ENCODE results near the gene KLHDC10.
"Not testable (repeated sequence)": the region's sequence is repeated elsewhere in the genome, so short reads cannot be mapped to it uniquely, and the experiment has no call there.

Gene KLHDC10

DNA sequence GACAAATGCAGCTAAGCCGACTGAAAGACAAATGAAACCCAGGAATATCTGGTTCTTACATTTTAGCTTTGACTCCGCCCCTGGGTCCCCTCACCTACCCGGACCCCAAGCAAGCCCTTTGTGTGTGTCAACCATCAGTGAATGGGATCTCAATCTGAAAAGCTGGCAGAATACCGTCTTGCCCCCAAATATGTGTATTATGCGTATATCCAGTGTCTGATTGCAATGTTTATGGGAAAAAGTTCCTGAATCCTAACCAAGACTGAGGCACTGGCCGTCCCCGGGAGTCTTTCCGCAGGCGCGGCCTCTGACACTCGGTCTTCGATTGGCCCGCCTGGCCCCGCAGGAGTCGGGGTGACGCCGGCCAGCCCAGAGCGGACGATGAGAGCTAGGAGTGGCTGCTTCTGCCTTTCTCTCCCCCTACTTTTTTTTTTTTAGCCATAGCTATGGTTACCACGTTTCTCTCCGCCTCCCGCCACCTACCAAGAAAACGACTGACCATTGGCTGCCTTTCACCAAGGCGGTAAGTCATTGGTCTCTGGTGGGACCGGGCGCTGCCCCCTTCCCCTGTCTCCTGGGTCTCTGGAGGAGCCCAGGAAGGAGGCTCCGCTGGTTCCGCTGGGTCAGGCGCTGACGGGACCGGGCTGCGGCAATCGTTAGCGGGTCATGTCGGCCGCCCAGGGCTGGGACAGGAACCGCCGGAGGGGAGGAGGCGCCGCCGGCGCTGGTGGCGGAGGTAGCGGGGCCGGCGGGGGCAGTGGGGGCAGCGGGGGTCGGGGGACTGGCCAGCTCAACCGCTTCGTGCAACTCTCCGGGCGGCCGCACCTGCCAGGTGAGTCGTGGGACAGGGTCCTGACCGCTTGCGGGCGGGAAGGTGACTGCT, at the start of gene KLHDC10:
Gene KLHDC10, plus strand, starts transcription at position 557 of the 883 bp plus-strand sequence. Its CDS starts 110 bp downstream, at position 667.
- peaks cover 15% of the 10 kb centered on the region for H3K4me1 ChIP-seq (ENCODE audit: control insufficient read depth, low read depth, low read length)
- H3K4me3 ChIP-seq (ENCODE audit: low read length) = peak within 1 kb of the TSS; percentile 85
- H3K27me3 ChIP-seq (ENCODE audit: control insufficient read depth, insufficient read depth, low read length) = no peaks in the 10 kb centered on the region
- H3K9me3 ChIP-seq (ENCODE audit: control insufficient read depth, low read depth, low read length) = no peaks in the 10 kb centered on the region
- H3K36me3 ChIP-seq (ENCODE audit: control insufficient read depth, low read depth, low read length) = no peaks in the 10 kb centered on the region
- peak within 1 kb of the TSS; percentile 42 for H3K9ac ChIP-seq (ENCODE audit: low read length)
- H3K27ac ChIP-seq (ENCODE audit: low read length) = peak within 1 kb of the TSS; percentile 39

DNA sequence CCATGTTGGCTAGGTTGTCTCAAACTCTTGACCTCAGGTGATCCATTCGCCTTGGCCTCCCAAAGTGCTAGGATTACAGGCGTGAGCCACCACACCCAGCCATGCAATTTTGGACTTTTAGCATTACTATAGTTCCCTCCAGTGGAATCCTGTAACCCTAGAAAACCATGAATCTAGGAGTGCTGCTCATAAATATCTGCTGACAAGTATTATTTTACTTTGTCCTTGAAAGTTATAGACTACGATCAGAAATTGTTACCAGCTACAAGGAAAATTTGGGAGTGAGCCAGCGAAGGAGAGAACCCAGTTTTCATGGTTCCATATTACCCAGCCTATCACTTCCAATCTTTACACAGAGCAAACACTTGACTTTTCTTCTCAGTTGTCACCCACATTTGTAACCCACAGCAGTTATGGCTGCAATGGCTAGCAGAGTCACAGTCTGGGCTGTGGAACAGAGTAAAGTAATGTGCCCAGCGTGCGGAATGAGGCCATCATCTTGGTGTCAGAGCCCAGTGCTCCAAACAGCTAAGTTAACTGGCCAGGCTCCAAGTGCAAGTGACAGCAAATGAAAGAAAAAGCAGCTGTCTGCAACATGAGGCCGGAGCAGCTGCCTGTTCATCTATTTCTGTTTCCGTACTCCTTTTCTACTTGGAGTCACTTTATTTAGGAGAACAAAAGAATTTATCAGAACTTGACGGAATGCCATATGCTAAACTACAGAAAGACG, 49.1 kb upstream of the KLHDC10 start:
- Histone ChIP-seq H3K27ac (ENCODE audit: low read length) (no peak overlapping the region), H3K36me3 (ENCODE audit: control insufficient read depth, low read depth, low read length) (peaks cover 71% of the 10 kb centered on the region), H3K27me3 (ENCODE audit: control insufficient read depth, insufficient read depth, low read length) (no peaks in the 10 kb centered on the region), H3K4me1 (ENCODE audit: control insufficient read depth, low read depth, low read length) (no peaks in the 10 kb centered on the region), H3K9ac (ENCODE audit: low read length) (no peak overlapping the region), H3K4me3 (ENCODE audit: low read length) (no peak overlapping the region), H3K9me3 (ENCODE audit: control insufficient read depth, low read depth, low read length) (no peaks in the 10 kb centered on the region)

- Histone ChIP-seq H3K9me3 (ENCODE audit: control insufficient read depth, low read depth, low read length) (no peaks in the 10 kb centered on the region), H3K4me3 (ENCODE audit: low read length) (no peak overlapping the region), H3K36me3 (ENCODE audit: control insufficient read depth, low read depth, low read length) (peaks cover 73% of the 10 kb centered on the region), H3K4me1 (ENCODE audit: control insufficient read depth, low read depth, low read length) (no peaks in the 10 kb centered on the region), H3K9ac (ENCODE audit: low read length) (no peak overlapping the region), H3K27ac (ENCODE audit: low read length) (no peak overlapping the region), H3K27me3 (ENCODE audit: control insufficient read depth, insufficient read depth, low read length) (no peaks in the 10 kb centered on the region)
Measured at GRCh38 chr7:130022115-130022514, 48.2 kb upstream of the KLHDC10 start.

DNA sequence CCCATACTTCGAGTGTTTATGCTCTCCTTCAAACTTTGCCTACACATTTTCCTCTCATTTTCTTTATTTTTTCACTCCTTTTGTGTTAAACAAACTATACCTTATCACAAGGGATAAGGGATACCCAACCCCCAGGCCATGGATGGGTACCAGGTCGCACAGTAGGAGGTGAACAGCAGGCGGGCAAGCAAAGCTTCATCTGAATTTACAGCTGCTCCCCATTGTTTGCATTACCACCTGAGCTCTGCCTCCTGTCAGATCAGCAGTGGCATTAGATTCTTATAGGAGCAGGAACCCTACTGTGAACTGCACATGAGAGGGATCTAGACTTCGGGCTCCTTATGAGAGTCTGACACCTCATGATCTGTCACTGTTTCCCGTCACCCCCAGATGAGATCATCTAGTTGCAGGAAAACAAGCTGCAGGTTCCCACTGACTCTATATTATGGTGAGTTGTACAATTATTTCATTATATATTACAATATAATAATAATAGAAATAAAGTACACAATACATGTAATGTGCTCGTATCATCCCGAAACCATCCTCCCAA, 47.6 kb upstream of the KLHDC10 start:
- Histone ChIP-seq H3K9me3 (ENCODE audit: control insufficient read depth, low read depth, low read length) (no peaks in the 10 kb centered on the region), H3K9ac (ENCODE audit: low read length) (no peak overlapping the region), H3K4me1 (ENCODE audit: control insufficient read depth, low read depth, low read length) (no peaks in the 10 kb centered on the region), H3K36me3 (ENCODE audit: control insufficient read depth, low read depth, low read length) (peaks cover 75% of the 10 kb centered on the region), H3K27me3 (ENCODE audit: control insufficient read depth, insufficient read depth, low read length) (no peaks in the 10 kb centered on the region), H3K4me3 (ENCODE audit: low read length) (no peak overlapping the region), H3K27ac (ENCODE audit: low read length) (no peak overlapping the region)

DNA sequence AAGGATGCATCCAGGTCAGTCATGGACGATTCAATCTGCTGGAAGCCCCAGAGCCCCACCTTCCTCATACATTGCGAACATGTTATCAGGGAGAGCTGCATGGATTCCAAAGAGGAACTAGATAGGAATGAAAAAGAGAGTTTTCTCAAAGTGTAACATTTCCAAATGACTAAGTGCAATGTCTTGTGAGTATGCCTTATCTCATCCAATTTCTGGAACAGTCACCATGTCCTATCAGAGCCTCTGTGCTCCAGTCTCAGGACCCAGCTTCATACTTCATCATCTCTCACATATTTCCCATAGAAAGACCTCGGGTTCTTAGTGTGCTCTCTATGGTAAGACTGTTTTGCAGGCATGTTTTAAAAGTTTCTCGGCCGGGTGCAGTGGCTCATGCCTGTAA, 45.9 kb upstream of the KLHDC10 start:
- no peak overlapping the region for H3K27ac ChIP-seq (ENCODE audit: low read length)
- H3K27me3 ChIP-seq (ENCODE audit: control insufficient read depth, insufficient read depth, low read length) = no peaks in the 10 kb centered on the region
- no peak overlapping the region for H3K9ac ChIP-seq (ENCODE audit: low read length)
- no peak overlapping the region for H3K4me3 ChIP-seq (ENCODE audit: low read length)
- H3K36me3 ChIP-seq (ENCODE audit: control insufficient read depth, low read depth, low read length) = peaks cover 66% of the 10 kb centered on the region
- no peaks in the 10 kb centered on the region for H3K9me3 ChIP-seq (ENCODE audit: control insufficient read depth, low read depth, low read length)
- H3K4me1 ChIP-seq (ENCODE audit: control insufficient read depth, low read depth, low read length) = no peaks in the 10 kb centered on the region

DNA sequence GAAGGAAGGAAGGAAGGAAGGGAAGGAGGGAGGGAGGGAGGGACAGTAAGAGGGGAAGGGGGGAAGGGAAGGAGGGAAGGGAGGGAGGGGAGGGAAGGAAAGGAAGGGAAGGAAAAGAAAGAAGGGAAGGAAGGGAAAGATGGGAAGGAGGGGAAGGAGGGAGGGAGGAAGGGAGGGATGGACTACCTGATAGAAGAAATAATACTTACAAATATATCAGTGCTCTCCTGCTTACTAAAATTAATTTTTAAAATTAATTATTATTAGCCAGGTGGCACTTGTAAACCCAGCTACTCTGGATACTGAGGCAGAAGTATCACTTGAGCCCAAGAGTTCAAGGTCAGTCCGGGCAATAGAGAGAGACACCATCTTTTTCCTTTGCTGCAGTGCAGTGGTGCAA, 37.6 kb upstream of the KLHDC10 start:
- Histone ChIP-seq H3K4me3 (ENCODE audit: low read length) (no peak overlapping the region), H3K9me3 (ENCODE audit: control insufficient read depth, low read depth, low read length) (no peaks in the 10 kb centered on the region), H3K9ac (ENCODE audit: low read length) (no peak overlapping the region), H3K27ac (ENCODE audit: low read length) (no peak overlapping the region), H3K27me3 (ENCODE audit: control insufficient read depth, insufficient read depth, low read length) (no peaks in the 10 kb centered on the region), H3K36me3 (ENCODE audit: control insufficient read depth, low read depth, low read length) (peaks cover 33% of the 10 kb centered on the region), H3K4me1 (ENCODE audit: control insufficient read depth, low read depth, low read length) (no peaks in the 10 kb centered on the region)

DNA sequence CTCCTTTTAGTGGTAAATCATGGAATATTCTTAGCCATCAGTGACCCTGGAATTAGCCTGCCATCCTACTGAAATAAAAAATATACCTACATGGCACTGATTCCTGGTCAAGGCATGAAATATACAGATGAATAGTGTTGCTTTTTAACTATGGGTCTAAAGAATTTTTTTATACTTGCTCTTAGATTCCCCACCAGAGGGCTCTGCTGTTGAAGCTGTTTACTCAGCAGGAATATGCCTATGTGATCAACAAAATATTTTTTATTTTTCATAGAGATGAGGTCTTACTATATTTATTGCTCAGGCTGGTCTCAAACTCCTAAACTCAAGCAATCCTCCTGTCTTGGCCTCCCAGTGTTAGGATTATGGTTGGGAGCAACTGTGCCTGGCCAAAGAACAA, 32.6 kb upstream of the KLHDC10 start:
- Histone ChIP-seq H3K27ac (ENCODE audit: low read length) (no peak overlapping the region), H3K4me1 (ENCODE audit: control insufficient read depth, low read depth, low read length) (no peaks in the 10 kb centered on the region), H3K4me3 (ENCODE audit: low read length) (no peak overlapping the region), H3K27me3 (ENCODE audit: control insufficient read depth, insufficient read depth, low read length) (no peaks in the 10 kb centered on the region), H3K9me3 (ENCODE audit: control insufficient read depth, low read depth, low read length) (no peaks in the 10 kb centered on the region), H3K36me3 (ENCODE audit: control insufficient read depth, low read depth, low read length) (peaks cover 43% of the 10 kb centered on the region), H3K9ac (ENCODE audit: low read length) (no peak overlapping the region)

- Histone ChIP-seq H3K9me3 (ENCODE audit: control insufficient read depth, low read depth, low read length) (no peaks in the 10 kb centered on the region), H3K27me3 (ENCODE audit: control insufficient read depth, insufficient read depth, low read length) (no peaks in the 10 kb centered on the region), H3K9ac (ENCODE audit: low read length) (no peak overlapping the region), H3K36me3 (ENCODE audit: control insufficient read depth, low read depth, low read length) (peaks cover 37% of the 10 kb centered on the region), H3K27ac (ENCODE audit: low read length) (no peak overlapping the region), H3K4me1 (ENCODE audit: control insufficient read depth, low read depth, low read length) (no peaks in the 10 kb centered on the region), H3K4me3 (ENCODE audit: low read length) (no peak overlapping the region)
Measured at GRCh38 chr7:130040576-130040975, 29.8 kb upstream of the KLHDC10 start.

DNA sequence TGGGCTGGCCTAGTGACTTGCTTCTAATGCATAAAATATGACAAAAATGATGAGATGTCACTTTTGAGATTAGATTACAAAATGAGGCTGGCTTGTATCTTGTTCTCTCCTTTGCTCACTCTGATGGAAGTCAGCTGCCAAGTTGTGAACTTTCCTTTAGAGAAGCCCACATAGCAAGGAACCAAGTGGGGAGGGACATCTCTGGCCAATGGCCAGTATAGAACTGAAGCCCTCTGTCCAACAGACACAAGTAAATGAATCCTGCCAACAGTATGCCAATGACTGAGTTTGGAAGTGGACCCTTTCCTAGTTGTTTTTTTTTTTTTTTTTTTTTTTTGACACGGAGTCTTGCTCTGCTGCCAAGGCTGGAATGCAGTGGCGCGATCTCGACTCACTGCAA, 22.5 kb upstream of the KLHDC10 start:
- no peaks in the 10 kb centered on the region for H3K36me3 ChIP-seq (ENCODE audit: control insufficient read depth, low read depth, low read length)
- H3K4me3 ChIP-seq (ENCODE audit: low read length) = no peak overlapping the region
- H3K27me3 ChIP-seq (ENCODE audit: control insufficient read depth, insufficient read depth, low read length) = peaks cover 2% of the 10 kb centered on the region
- H3K4me1 ChIP-seq (ENCODE audit: control insufficient read depth, low read depth, low read length) = peaks cover 3% of the 10 kb centered on the region
- H3K27ac ChIP-seq (ENCODE audit: low read length) = no peak overlapping the region
- no peak overlapping the region for H3K9ac ChIP-seq (ENCODE audit: low read length)
- no peaks in the 10 kb centered on the region for H3K9me3 ChIP-seq (ENCODE audit: control insufficient read depth, low read depth, low read length)

GRCh38 chr7:130048906-130049305, 21.4 kb upstream of the KLHDC10 start:
- Histone ChIP-seq H3K27ac (ENCODE audit: low read length) (no peak overlapping the region), H3K4me1 (ENCODE audit: control insufficient read depth, low read depth, low read length) (peaks cover 3% of the 10 kb centered on the region), H3K36me3 (ENCODE audit: control insufficient read depth, low read depth, low read length) (no peaks in the 10 kb centered on the region), H3K4me3 (ENCODE audit: low read length) (no peak overlapping the region), H3K9me3 (ENCODE audit: control insufficient read depth, low read depth, low read length) (no peaks in the 10 kb centered on the region), H3K9ac (ENCODE audit: low read length) (no peak overlapping the region), H3K27me3 (ENCODE audit: control insufficient read depth, insufficient read depth, low read length) (peaks cover 4% of the 10 kb centered on the region)

DNA sequence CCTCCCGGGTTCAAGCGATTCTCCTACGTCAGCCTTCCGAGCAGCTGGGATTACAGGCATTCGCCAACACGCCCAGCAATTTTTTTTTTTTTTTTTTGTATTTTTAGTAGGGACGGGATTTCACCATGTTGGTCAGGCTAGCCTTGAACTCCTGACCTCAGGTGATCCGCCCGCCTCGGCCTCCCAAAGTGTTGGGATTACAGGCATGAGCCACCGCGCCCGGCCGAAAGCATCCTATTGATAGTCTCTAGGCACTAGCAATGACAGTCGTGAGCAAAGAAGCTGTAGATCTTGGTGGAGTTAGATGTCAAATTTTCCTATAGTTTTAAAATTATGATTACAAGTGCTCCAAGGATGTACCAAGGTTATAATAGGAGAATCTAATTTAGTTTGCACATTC, 18.1 kb upstream of the KLHDC10 start:
- not testable (repeated sequence) for H3K9me3 ChIP-seq (ENCODE audit: control insufficient read depth, low read depth, low read length); H3K4me3 ChIP-seq (ENCODE audit: low read length); H3K9ac ChIP-seq (ENCODE audit: low read length); H3K27ac ChIP-seq (ENCODE audit: low read length); H3K36me3 ChIP-seq (ENCODE audit: control insufficient read depth, low read depth, low read length); H3K27me3 ChIP-seq (ENCODE audit: control insufficient read depth, insufficient read depth, low read length); H3K4me1 ChIP-seq (ENCODE audit: control insufficient read depth, low read depth, low read length)
